ENCODE data around the gene C15orf39.

Gene C15orf39

GRCh38 chr15:75185271-75186029, 16.2 kb upstream of the C15orf39 start:
- no peak for DNase-seq (ENCODE audit: extremely low spot score)
- ChIA-PET CTCF (interaction anchor here (1.1 kb wide), 1 partner anchor 16 kb away, joined by 4 read pairs; the partner anchor contains the start of gene C15orf39), POLR2A (no interaction called here)
- TF ChIP-seq CTCF (IDR thresholded peaks at IDR 0.05; ENCODE audit: control extremely low read depth, extremely low read depth, low read depth, missing control alignments), result no peak

- ChIA-PET CTCF (interaction anchor here (1.1 kb wide), 1 partner anchor 15 kb away, joined by 4 read pairs; the partner anchor contains the start of gene C15orf39), POLR2A (no interaction called here)
- TF ChIP-seq CTCF (IDR thresholded peaks at IDR 0.05; ENCODE audit: control extremely low read depth, extremely low read depth, low read depth, missing control alignments), result no peak
- no peak for DNase-seq (ENCODE audit: extremely low spot score)
Measured at GRCh38 chr15:75186044-75186443, 15.6 kb upstream of the C15orf39 start.

DNA sequence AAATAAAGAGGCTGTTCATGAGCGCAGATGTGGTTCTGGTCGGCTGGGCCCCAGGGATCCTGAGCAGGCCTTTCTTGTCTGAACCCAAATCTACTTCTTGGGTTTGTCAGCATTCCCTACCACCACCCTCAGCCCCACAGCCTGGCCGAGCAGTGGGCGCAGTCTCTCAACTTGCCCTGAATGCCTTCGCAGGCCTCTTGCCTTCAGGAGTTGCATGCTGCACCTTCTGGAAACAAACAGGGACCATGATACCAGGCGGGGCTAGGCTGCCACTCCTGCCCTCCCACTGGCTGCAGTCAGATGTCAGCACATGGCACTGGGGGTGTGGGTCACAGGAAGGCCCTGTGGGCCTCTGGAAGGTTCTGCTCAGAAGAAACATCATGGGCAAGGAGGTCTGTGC, 13.2 kb upstream of the C15orf39 start:
- DNase-seq (ENCODE audit: extremely low spot score), result no peak
- TF ChIP-seq CTCF (IDR thresholded peaks at IDR 0.05; ENCODE audit: control extremely low read depth, extremely low read depth, low read depth, missing control alignments), result no peak
- ChIA-PET POLR2A (no interaction called here), CTCF (interaction anchor here (0.9 kb wide), 1 partner anchor 159 kb away, joined by 3 read pairs; no protein-coding TSS in a partner anchor)

DNA sequence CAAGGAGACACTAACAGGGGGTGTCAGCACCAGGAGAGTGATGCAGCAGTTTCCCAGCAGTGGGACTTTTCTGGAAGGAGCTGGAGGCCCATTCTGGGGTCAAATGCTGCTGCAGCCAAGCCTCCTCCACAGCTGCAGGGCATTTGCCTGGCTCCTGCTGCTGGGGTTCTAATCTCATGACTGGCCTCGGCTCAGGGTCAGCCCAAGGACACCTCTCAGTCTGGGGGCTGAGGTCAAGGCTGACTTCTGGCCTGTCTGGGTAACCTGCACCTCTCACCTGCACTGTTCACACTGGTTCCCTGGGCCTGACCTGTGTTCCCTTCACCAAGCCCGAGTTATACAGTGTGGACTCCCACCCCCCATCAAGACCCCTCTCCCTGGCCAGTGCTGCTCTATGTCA, 10.4 kb upstream of the C15orf39 start:
- no peak for TF ChIP-seq CTCF (IDR thresholded peaks at IDR 0.05; ENCODE audit: control extremely low read depth, extremely low read depth, low read depth, missing control alignments)
- no peak for DNase-seq (ENCODE audit: extremely low spot score)
- POLR2A ChIA-PET, result interaction anchor here (1.1 kb wide), 1 partner anchor 10 kb away, joined by 5 read pairs; the partner anchor contains the start of gene C15orf39
- CTCF ChIA-PET, result interaction anchor here (0.9 to 1.9 kb wide), 4 partner anchors 10 to 24 kb away, joined by 3 to 7 read pairs (median 5); partner anchors contain the start of gene C15orf39

- no peak for DNase-seq (ENCODE audit: extremely low spot score)
- POLR2A ChIA-PET, result interaction anchor here (1.1 kb wide), 1 partner anchor 9 kb away, joined by 5 read pairs; the partner anchor contains the start of gene C15orf39
- no peak for TF ChIP-seq CTCF (IDR thresholded peaks at IDR 0.05; ENCODE audit: control extremely low read depth, extremely low read depth, low read depth, missing control alignments)
- CTCF ChIA-PET, result interaction anchor here (1.4 to 1.9 kb wide), 4 partner anchors 9 to 150 kb away, joined by 4 to 7 read pairs (median 6); partner anchors contain the start of gene C15orf39
Measured at GRCh38 chr15:75192307-75192706, 9.4 kb upstream of the C15orf39 start.

GRCh38 chr15:75193272-75193671, 8.4 kb upstream of the C15orf39 start:
- no peak for TF ChIP-seq CTCF (IDR thresholded peaks at IDR 0.05; ENCODE audit: control extremely low read depth, extremely low read depth, low read depth, missing control alignments)
- ChIA-PET CTCF (interaction anchor here (0.8 to 1.4 kb wide), 4 partner anchors 8 to 164 kb away, joined by 3 to 5 read pairs (median 3); partner anchors contain the start of gene C15orf39), POLR2A (no interaction called here)
- DNase-seq (ENCODE audit: extremely low spot score), result no peak

Data from GM10248 (cell line).